AG04450 (cell line): ENCODE data around the gene PALMD. TPM values are rescaled to one million over a fixed set of nuclear protein-coding genes. Genes with fewer than 3 reads are reported as not detected.

Experiments
- CTCF ChIA-PET: fragments of 300-600, 350-600 bp; formaldehyde crosslinking; extraction: SDS; loops from one replicate; lab custom pipeline; 2022; ENCODE audit warnings: antibody characterized with exemption, inconsistent platforms; lab: Charles Lee
- POLR2A ChIA-PET: fragments of 350-600 bp; formaldehyde crosslinking; extraction: SDS; loops from one replicate; lab custom pipeline; 2021; ENCODE audit warnings: antibody characterized with exemption, inconsistent platforms; lab: Yijun Ruan, JAX
- DNase-seq: peaks from one replicate; pipeline ENCODE4 v3.0.0-alpha.2; 2011; ENCODE audit warnings: low read depth, low spot score
- H3K27ac ChIP-seq: one replicate; pipeline ENCODE4 v1.5.1; 2012; ENCODE audit warnings: low read depth, low read length, control low read depth
- H3K27me3 ChIP-seq: one replicate; pipeline ENCODE4 v1.6.0; 2012; ENCODE audit warnings: low read length; ENCODE audit not compliant: control insufficient read depth, insufficient read depth
- H3K4me3 ChIP-seq: 2 replicates; pipeline ENCODE4 v1.5.1; 2011; ENCODE audit warnings: mild to moderate bottlenecking, low read depth, low read length, control low read depth
- H3K9me3 ChIP-seq: 2 replicates; pipeline ENCODE4 v1.5.1; 2012; ENCODE audit warnings: low read length; ENCODE audit not compliant: control insufficient read depth, insufficient read depth
- CTCF ChIP-seq: IDR thresholded peaks from 2 replicates; pipeline ENCODE4 v1.5.1; 2011; ENCODE audit warnings: low read depth, low read length, control low read depth, inconsistent platforms
- polyA plus RNA-seq: library from polyadenylated mRNA; depleted of rRNA; stranded (reverse); fragments of >200 nt; gene quantifications from 2 replicates; pipeline ENCODE4 v1.2.3, GENCODE V29; 2011

Gene PALMD
- polyA plus RNA-seq, 1 experiment, result 0.37 TPM

- CTCF ChIA-PET, result interaction anchor here (0.6 to 2.4 kb wide), 3 partner anchors 8 to 123 kb away, joined by 4 to 9 read pairs (median 5); no protein-coding TSS in a partner anchor
- POLR2A ChIA-PET, result no interaction called here
- no peak overlapping the region for H3K27ac ChIP-seq
- H3K4me3 ChIP-seq, result no peak overlapping the region
- DNase-seq, result no peak
- no peak for TF ChIP-seq CTCF
- H3K9me3 ChIP-seq, result no peaks in the 10 kb centered on the region
- no peaks in the 10 kb centered on the region for H3K27me3 ChIP-seq
These were observed 4.1 kb downstream of the PALMD start for GRCh38 chr1:99650030-99650429.

DNA sequence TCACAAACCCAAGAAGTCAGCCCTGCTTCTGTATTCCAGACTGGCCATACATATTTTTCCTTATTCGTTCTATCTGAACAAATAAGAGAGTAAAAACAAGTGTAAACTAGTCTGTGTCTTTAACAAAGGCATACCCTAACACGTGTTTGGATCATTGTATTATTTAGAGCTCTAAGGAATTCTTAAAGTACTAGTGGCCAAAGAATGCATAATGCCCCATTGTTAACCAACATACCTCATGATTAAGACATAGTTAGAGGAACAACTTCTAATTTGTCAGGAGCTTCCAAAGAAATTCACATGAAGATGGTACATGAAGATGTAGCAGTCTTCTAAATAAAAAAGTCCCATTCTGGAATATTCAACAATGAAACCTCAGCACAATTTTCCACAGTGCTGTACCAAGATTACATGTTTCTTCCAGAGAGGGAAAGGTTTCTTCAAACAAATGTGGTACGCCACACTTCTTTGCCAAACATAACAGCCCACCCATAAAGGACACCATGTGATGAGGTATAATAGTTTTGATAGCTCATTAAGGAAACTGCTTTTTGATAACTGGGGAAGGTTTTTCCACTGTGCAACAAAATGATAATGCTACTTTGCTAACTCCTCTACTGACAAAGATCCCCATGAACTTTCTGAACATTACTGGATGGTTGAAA, 5.0 kb downstream of the PALMD start:
- ChIA-PET CTCF (interaction anchor here (0.6 to 2.4 kb wide), 4 partner anchors 8 to 124 kb away, joined by 3 to 9 read pairs (median 4); no protein-coding TSS in a partner anchor), POLR2A (no interaction called here)
- TF ChIP-seq CTCF, result no peak
- no peak overlapping the region for H3K4me3 ChIP-seq
- no peaks in the 10 kb centered on the region for H3K9me3 ChIP-seq
- DNase-seq, result no peak
- no peaks in the 10 kb centered on the region for H3K27me3 ChIP-seq
- H3K27ac ChIP-seq, result no peak overlapping the region

DNA sequence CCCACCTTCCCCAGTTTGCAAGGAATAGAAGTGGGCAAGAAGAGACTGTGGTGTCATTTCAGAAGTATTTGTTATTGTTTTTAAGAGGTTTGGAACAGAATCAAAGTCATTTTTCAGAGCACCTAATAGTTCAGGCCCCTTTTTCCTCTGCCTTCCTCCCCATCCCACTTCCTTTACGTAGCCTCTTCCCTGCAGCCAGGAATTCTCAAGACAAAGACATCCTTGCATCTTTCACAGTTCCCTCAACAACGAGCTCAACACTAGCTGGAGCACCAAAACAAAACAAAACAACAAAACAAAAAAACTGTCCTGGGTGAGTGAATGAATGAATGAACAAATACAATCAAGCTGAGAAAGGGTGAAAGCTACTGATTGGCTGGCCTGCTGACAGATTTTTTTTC, 7.0 kb downstream of the PALMD start:
- Histone ChIP-seq H3K4me3 (no peak overlapping the region), H3K9me3 (no peaks in the 10 kb centered on the region), H3K27ac (no peak overlapping the region), H3K27me3 (no peaks in the 10 kb centered on the region)
- POLR2A ChIA-PET, result no interaction called here
- no peak for TF ChIP-seq CTCF
- DNase-seq, result no peak
- CTCF ChIA-PET, result no interaction called here

DNA sequence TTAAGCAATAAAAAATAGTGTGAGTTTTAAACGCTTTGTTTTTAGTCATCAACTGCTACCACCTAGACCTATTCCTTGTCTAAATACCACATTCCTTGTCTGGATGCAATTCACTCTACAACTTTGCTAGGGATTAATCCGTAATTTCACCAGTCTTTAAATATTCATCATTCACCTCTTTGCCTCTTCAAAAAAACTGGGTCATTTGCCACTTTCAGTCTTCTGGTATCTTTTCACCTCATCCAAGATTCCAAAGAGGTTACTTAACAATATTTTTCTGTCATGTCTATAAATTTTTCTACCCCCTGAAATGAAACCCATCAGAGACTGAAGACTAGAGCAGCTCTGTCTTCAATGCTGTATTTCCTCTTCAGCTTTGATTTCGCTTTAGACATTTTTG, 9.5 kb downstream of the PALMD start:
- ChIA-PET CTCF (interaction anchor here (1.7 kb wide), 1 partner anchor 95 kb away, joined by 4 read pairs; no protein-coding TSS in a partner anchor), POLR2A (no interaction called here)
- Histone ChIP-seq H3K4me3 (no peak overlapping the region), H3K9me3 (no peaks in the 10 kb centered on the region), H3K27me3 (no peaks in the 10 kb centered on the region), H3K27ac (no peak overlapping the region)
- no peak for TF ChIP-seq CTCF
- DNase-seq, result no peak

DNA sequence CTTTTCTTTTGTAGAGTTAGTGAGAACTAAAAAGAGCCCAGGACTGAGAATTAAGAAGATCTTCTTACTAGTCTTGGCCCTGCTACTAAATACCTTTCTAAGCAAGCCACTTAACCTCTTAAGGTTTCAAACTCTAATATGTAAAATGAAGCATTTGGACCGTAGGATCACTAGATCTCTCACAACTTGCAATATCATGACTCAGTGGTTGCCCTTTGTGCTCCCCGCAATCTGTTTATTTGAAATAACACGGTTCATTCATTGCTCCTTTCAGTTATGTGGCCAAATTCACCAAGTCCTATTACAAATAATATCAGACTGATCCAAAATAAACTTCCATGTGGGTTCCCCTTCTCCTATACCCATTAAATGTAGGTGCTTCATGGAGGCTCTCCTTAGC, 10.8 kb downstream of the PALMD start:
- Histone ChIP-seq H3K27me3 (no peaks in the 10 kb centered on the region), H3K4me3 (no peak overlapping the region), H3K9me3 (no peaks in the 10 kb centered on the region), H3K27ac (no peak overlapping the region)
- TF ChIP-seq CTCF, result no peak
- POLR2A ChIA-PET, result no interaction called here
- DNase-seq, result no peak
- CTCF ChIA-PET, result no interaction called here
